HPDE6-E6E7 (cell line): ENCODE measurements around the gene KPNA1.
A peak's percentile ranks its signal among the peaks of the same experiment; 100 is the strongest.

ENCODE experiments used
- DNase-seq: peaks from one replicate; pipeline ENCODE4 v3.0.0; 2011; ENCODE audit warnings: missing footprints; ENCODE audit errors: extremely low spot score

KPNA1 gene

DNA sequence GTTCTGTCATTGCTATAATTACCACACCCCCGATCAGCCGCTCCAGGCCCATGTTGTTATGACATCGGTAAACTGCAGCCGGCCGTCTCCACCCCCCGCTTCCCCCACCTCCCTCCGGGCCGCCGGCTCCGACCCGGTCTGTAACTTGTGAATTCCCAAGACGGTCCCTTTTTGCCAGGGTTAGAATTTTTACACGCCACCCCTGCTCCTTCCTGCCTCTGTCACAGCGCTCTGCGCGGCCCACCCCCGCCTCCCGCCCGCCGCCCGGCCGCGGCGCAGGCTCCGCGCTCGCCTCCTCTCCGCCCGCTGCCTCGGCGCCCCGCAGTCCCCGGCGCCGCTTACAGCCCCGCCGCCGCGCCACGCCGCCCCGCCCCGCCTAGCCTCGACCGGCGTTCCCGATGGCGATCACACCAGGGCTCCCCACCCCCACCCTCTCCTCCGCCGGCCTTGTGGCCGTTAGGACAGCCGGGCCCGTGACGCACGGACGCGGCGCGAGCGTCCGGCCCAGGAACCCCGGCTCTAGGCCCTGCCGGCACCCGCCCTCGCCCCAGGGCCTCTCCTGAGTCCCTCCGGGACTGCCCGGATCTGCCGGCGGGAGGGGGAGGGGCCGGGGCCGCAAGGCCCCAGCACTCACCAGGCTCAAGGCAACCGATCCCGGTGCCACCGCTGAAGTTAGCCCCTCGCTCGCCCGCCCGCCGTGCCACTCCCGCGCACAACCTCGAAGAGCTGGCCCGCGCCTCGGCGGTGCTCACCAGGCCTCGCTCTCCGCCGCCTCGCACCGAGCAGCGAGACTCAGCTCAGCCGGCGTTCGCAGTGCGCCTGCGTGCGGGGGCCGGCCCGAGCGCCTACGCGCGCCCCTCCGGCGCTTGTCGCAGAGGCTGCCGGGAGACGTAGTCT is at the start of gene KPNA1:
Gene KPNA1 (minus strand): TSS at position 817 of the 897 bp plus-strand sequence. CDS start 18,374 bp downstream, outside the sequence.
- DNase-seq, result peak; percentile 94

DNA sequence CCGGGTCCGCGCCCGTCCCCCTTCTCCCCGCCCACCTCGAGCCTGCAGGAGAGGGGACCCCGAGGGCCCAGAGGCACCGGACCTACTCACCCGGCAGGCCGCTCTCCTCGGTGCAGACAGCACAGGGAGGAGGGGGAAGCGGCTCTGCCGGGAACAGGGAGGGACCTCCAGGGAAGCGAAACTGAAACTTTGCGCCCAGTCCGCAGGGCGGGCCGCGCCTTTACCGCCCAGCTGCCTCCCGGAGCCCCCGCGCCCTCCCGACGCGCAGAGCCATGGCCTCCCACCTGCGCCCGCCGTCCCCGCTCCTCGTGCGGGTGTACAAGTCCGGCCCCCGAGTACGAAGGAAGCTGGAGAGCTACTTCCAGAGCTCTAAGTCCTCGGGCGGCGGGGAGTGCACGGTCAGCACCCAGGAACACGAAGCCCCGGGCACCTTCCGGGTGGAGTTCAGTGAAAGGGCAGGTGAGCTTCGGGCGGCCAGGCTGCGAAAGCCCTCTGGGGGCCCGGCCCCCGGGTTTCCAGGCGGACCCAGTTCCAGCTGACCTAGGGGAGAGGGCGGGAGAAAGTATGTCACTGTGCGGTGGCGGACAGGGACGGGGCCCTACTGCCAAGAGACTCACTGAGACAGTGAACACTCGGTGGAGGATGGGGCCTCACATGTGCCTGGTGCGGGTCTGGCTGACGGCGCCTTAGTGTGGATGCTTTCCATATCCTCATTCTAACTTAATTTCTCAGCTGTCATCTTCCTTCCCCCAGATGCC is 49.6 kb upstream of the KPNA1 start, which contains the start of the genes DTX3L and PARP9:
Gene DTX3L (plus strand): TSS at position 184 of the 758 bp plus-strand sequence. CDS start 89 bp downstream, at position 273.
Gene PARP9 (minus strand): TSS at position 146 of the 758 bp plus-strand sequence. CDS start 4,680 bp downstream, outside the sequence.
- peak; percentile 95 for DNase-seq

DNA sequence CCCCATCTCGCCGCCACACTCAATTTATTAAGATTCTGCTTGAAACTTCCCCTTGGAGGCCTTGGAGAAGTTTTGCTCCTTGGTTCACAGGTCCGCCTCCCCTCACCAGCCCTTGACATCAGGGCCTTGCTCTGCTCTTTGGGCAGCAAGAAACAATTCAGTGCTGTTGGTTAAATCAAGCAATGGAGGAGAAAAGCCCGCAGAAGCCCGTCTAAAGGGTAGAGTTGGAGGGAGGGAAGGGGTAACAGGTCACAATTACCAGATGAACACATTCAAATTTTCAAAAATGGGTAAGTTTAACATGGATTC is 48.9 kb upstream of the KPNA1 start:
- DNase-seq, result no peak

DNA sequence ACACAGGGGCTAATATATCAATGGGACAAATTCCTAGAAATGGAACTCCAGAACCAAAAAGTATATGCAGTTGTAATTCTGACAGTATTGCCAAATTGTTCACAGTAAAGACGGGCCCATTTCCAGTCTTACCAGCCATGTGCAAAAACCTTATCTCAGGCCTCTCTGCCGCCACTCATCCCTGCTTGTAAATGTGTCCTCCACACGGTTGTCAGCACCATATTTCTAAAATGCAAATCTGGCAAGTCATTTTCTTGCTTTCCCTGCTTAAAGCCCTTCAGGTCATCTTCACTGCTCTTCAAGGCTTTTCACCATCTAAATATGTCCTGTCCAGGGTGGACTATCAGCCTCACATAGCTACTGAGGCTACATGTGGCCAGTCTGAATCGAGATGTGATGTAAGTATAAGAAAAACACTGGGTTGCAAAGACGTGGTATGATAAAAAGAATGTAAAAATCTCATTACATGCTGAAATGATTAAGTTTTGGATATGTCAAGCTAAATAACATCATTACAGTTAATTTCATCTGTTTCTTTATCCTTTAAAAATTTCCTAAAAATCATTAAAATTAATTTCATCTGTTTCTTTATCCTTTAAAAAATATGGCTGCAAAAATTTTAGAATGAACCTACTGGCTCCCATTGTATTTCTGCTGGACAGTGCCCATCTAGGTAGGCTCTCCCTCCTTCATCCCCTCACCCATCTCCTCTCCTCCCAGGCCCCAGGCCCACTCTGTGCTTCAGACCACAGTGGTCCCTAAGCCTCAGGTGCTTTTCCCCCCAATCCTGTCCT is 48.4 kb upstream of the KPNA1 start:
- DNase-seq, result no peak

DNA sequence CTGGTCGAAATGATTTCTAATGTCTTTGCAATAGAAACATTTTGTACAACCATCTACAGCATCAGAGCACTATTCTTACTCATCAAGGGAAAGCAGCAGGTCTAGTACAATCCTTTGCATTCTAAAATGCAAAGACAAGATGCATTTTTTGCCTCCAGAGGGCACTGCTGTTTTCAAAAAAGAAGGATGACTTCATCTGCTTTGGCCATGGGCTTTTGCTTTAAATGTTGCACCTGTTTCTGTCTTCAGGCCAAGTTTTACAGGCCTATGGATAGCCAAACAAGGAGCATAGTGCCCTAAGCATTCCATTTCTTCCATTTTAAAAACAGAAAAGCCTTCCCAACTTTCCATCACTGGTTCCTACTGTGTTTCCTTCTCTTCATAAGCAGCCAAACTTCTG is 45.9 kb upstream of the KPNA1 start:
- DNase-seq, result peak; percentile 25

DNA sequence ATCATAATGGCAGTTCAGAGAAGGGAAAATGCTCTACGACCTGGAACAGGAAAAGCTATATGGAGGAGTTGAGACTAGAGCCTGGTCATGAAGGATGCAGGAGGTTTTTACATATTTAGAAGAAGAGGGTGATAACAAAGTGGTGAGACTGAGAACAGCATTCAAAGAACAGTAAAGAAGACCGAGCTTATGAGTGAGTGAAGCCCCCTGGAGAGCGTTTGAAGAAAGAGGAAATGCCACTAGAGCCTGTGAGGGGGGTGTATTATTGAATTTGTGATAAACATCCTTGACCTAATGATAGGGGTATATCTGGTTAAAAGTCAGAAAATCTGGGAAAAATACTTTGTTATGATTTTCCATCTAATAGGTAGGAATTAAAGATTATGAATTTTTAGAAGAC is 45.2 kb upstream of the KPNA1 start:
- DNase-seq, result no peak

DNA sequence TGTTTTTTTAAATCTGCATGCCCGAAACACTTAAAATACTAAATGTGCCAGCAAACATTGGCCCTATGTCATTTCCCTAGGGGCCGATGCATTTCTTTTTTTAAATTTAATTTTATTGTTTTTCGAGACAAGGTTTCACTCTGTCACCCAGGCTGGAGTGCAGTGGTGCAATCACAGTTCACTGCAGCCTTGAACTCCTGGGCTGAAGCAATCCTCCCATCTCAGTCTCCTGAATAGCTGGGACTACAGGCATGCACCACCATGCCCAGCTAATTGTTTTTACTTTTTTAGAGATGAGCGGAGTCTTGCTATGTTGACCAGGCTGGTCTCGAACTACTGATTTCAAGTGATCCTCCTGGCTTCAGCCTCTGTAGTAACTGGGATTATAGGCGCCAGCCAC is 43.9 kb upstream of the KPNA1 start:
- DNase-seq, result no peak

DNA sequence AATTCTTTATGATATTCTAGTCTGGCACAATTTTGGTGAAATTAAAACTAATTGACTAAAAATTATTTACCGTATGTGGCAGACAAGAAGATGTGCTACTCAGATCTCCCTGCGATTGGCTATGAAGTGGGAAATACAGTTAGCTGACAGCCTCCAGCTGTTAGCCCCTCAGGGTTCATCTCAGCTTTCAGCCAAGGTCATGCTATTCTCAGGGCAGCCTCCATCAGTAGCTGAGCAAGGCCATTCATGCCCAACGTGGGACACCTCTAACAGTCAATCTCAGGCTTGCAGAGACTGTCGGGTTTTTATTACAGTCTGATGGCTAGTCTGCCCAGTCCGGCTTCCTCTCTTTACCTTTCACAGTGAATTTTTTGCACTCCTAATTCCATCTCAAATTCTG is 42.6 kb upstream of the KPNA1 start:
- no peak for DNase-seq

DNA sequence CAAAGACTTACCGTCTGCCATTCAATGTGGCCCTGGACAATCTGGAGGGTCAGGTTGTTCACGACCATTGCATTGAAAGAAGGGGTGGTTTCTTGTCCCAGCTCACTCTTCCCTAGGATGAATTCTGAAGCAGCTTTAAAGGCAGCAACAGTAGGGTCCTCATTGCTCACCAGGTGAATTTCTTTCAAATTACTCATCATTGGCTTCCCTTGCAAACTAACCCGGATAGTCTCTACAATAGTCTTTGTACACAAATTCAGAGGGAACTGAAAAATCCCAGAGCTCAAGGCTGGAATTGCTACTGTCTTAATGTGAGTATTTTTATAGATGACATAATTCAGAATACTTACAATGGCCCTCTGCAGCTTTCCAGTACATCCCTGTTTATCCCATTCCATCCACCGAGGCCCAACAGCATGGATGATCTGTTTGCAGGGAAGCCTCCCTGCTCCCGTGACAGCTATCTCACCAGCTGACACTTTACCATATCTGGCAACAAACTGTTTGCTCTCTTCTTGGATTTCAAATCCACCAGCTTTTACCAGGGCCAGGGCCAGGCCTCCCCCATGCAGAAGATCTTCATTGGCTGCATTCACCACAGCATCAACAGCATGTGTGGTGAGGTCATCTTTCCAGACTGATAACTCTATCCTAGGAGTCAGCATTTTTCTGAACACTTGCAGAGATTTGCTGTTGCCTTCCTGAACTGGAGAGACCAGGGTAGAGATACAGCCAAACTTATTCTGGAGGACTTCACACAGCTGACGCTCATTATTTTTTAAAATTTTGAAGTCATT is 40.7 kb upstream of the KPNA1 start:
- DNase-seq, result no peak

DNA sequence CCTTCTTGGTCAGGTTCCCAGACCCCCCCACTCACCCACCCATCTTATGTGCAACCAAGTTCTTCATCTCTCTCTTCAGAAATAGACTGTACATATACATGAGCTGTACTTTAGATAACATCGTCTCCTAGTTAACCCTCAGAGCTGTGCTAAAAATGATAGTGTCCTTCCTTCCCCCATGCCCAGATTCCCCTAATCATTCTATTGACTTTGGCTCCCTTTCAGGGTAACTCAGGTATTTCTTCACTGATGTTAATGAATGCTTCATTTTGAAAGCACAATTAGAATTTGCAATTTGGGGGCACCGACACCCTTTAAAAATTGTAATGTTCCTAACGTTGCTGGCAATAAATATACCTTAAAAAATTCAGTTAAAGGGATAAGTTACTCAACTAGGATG is 38.4 kb upstream of the KPNA1 start:
- no peak for DNase-seq

DNA sequence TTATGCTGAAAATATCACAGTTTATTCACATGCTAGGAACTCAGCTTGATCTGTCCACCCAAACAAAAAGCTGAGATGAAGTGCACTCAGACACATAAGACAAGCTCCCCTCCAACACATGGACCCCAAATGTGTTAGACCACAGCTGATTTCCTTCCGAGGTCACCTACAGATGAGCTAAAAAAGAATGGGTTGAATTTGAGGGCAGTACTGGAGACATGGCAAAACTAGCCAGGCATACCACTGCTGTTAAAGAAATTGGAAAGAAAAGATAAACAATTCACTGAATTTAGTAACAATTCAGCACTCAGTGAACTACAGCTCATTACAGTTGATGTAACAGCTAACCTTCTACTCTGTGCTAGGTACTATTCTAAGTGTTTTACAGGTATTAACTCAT is 33.9 kb upstream of the KPNA1 start:
- no peak for DNase-seq

DNA sequence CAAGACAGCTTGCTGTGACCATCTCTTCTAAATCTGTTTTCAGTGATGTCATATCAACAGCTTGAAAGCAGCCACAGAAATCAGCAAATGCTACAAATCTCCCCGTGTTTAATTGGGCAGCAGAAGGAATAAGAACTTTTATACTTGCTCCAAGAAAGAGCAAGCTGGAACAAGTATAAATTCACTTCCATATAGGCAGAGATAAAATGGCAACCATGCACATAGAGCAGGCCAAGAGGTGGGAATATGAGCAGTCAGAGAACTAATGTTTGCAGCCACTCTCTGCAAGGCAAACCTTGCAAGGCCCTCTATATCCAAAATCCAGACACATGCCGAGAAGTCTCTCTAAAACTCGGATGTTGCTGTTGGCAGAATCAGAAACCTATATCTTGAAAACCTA is 33.3 kb upstream of the KPNA1 start:
- no peak for DNase-seq

DNA sequence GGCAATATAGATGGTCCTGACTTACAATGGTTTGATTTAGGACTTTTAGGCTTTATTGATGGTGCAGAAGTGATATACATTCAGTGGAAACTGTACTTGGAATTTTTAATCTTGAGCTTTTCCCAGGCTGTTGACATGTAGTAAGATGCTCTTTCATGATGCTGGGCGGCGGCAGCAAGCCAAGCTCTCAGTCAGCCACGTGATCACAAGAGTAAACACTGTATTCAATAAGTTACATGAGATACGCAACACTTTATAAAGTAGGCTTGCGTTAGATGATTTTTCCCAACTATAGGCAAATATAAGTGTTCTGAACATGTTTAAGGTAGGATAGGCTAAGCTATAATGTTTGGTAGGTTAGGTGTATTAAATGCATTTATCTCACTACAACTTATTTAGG is 31.4 kb upstream of the KPNA1 start:
- no peak for DNase-seq

DNA sequence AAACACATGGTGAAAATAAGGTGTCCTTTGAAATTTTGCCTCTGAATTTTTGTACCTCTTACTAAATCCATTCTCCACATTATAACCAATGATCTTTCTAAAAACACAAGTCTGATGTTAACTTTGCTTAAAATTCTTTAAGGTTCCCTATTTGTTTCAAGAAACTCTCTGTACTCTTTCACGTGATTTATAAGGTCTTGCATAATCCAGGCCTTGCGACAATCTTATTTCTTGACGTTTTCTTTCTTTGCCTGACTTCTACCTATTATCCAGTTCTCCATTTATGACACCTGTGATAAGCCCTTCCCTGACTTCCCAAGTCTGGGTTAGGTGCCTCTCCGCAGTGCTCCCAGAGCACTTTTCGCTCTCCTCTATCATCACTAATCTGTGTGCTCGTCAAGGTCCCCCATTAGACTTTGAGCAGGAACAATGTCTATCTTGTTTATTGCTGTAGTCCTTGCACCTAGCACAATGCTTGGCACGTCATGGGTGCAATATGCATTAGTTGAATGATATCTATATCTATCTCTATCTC is 24.3 kb upstream of the KPNA1 start:
- DNase-seq, result no peak

DNA sequence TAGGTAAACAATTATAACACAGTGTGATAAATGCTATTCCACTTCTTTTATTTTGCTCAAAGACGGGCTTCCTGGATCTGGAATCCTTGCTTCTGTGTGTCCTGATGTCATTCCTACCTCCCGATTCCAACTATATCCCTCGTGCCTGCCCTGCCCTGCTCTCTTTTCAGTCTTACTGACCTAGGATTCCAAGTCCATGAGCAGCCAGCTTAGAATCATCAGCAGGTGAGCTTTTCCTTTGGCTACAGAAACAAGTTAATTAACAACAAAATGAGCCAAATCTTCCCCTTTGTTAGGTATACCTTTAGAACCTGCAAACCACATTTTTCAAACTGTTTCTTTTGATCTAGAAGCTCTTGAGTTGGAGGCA is 21.9 kb upstream of the KPNA1 start:
- no peak for DNase-seq

DNA sequence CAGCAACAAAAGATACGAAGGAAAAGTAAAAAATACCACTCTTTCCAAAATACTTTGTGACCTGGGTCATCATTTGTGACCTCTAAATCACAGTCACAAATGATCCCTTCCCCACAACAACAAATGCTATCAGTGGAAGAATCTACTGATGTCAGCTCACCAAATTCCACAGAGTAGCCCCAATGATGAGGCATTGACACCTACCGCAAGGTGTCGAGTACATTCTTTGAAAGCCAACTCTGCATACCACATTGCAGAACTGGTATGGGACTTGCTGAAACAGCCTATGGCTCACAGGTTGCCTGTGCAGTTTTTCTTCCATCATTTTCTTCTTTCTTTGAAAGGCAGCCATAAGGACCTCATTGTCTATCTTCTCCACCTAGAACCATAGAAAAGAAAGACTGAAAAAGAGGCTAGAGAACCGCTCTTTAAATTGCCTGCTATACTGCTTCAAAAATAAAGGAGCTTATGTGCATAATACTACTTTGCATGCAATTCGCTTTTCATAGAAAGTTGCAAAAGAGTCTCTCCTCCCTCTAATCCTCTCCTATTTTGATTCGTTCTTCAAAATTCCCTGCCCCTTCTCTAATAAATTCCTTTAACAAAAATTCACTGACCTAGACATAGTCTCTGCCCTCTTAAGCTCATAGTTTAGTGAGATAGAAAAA is 21.4 kb upstream of the KPNA1 start:
- no peak for DNase-seq

DNA sequence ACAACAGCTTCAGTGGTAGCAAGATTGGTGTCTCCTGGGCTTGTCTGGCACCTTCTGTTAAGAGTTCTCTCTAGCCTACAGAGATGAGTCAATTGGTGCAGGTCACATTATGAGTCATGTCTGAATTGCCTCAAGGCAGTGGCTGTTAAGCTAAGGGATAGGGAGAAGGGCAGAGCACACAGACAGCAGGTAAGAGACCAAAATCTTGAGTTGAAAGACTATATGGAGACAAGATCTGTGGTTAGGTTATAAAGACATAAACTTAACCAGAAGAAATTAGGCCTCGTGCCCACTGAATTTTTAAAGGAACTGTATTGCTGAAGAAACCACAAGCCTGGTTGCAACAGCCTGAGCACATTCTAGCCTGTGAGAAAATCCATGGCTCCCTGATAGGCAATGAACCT is 19.2 kb upstream of the KPNA1 start:
- peak; percentile 94 for DNase-seq

DNA sequence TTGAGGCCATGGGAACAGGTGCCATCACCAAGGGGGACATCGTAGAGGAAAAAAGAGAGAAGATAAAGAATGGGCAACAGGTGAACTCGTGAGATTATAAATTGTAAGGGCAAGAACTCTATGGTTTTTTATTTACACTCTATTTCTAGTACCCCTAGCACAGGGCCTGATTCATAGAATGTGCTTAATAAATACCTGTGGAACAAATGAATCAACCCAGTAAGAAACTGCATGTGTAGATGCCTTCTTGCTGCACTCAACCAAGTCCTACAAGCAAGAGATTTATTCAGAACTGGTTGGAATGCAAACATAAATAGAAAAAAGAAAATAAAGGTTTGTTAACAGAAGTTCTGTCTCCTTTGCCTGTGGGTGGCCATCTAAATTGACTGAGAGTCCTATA is 18.7 kb upstream of the KPNA1 start:
- no peak for DNase-seq

DNA sequence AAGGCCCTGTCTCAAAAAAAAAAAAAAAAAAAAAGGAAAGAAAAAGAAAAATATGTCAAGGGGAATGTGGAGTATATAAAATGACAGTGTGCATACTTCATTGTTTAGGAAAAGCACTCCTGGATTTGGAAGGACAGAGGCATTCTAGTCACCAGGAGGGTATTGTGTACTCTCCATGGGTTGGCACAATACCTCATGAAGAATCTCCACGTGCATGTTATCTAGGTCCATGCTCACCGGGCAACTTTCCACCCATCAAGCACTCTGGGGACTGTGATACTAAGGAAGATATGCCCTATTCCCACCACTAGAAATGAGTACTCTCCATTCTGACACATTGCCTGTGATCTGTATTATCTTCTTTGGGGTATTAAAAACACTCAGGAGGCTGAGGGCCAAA is 15.4 kb upstream of the KPNA1 start:
- DNase-seq, result no peak

DNA sequence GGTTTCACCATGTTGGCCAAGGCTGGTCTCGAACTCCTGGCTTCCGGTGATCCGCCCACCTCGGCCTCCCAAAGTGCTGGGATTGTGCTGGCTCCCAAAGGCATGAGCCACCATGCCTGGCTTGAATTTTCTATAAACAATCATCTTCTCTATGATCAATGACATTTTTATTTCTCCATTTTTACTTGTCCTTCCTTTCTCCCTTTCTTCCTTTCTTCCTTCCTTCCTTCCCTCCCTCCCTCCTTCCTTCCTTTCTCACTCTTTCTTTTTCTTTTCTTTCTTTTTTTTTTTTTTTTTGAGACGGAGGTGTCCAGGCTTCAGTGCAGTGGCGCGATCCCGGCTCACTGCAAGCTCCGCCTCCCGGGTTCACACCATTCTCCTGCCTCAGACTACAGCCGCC is 8.6 kb upstream of the KPNA1 start:
- DNase-seq, result no peak

DNA sequence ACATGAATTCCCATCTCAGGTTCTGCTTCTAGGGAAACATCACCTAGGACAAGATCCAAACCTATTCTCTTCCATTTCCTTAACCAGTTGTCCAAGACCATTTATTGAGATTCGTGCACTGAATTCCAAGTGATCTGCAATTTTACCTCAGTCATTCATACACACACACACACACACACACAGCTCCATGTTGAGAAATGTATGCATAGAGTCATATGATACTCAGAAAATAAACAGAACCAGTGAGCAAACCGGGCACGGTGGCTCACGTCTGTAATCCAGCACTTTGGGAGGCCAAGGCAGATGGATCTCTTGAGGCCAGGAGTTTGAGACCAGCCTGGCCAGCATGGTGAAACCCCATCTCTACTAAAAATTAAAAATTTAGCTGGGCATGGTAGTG is 6.1 kb upstream of the KPNA1 start:
- DNase-seq, result no peak
